Endothelial cell of umbilical vein (primary cell): ENCODE measurements around the gene PTGDS.

ENCODE experiments used
- MYC ChIP-seq: IDR thresholded peaks from one replicate; pipeline ENCODE4 v1.6.1; 2011; ENCODE audit warnings: mild to moderate bottlenecking, low read depth, low read length
- POLR2A ChIP-seq: IDR thresholded peaks from 2 replicates; pipeline ENCODE4 v1.6.1; 2012; ENCODE audit warnings: low read depth, mild to moderate bottlenecking, control low read depth, low read length
- TF ChIP-seq, protein P1 (sequence below), 2 donors: IDR thresholded peaks; 1 replicate in 1 of 2; 2 replicates in 1 of 2; pipeline ENCODE4 v1.5.1; 2011; ENCODE audit warnings: low read length in 2 of 2, mild to moderate bottlenecking in 2 of 2, moderate library complexity in 2 of 2, control low read depth in 1 of 2, inconsistent platforms in 1 of 2, low read depth in 1 of 2; ENCODE audit not compliant: insufficient read depth in 1 of 2; ENCODE audit errors: extremely low read depth in 1 of 2
- TF ChIP-seq, protein P2 (sequence below): IDR thresholded peaks from 2 replicates; pipeline ENCODE4 v1.6.1; 2011; ENCODE audit not compliant: insufficient read depth, insufficient read length

DNA sequence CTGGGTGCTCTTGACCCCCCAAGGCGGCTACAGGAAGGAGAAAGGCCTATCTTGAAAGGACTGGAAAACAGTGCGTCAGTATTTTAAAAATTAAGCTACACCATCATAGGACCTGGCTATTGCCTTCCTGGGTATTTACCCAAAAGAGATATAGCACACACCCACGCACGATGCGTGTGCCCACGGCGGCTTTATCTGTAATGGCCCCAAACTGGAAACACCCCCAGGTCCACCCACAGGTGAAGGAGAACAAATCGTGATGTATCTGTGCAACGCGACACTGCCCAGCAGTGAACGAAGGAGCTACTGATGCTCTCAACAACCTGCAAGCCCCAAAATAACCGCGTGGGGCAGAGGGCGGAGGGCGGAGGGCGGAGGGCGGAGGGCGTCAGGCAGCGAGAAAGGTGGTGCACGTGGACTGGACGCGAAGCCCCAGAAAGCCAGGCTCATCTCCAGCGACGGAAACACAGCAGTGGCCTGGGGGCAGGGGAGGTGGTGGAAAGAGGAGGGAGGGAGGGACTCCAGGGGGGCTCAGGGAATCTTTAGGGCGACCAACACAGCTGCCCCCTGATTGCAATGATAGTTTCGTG lies 12.4 kb upstream of the PTGDS start:
- TF ChIP-seq, protein P1, sequence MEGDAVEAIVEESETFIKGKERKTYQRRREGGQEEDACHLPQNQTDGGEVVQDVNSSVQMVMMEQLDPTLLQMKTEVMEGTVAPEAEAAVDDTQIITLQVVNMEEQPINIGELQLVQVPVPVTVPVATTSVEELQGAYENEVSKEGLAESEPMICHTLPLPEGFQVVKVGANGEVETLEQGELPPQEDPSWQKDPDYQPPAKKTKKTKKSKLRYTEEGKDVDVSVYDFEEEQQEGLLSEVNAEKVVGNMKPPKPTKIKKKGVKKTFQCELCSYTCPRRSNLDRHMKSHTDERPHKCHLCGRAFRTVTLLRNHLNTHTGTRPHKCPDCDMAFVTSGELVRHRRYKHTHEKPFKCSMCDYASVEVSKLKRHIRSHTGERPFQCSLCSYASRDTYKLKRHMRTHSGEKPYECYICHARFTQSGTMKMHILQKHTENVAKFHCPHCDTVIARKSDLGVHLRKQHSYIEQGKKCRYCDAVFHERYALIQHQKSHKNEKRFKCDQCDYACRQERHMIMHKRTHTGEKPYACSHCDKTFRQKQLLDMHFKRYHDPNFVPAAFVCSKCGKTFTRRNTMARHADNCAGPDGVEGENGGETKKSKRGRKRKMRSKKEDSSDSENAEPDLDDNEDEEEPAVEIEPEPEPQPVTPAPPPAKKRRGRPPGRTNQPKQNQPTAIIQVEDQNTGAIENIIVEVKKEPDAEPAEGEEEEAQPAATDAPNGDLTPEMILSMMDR (IDR thresholded peaks at IDR 0.05; ENCODE audit: extremely low read depth in 1 of 2, insufficient read depth in 1 of 2, low read depth in 1 of 2, low read length in 2 of 2), result no peak
- no peak for TF ChIP-seq POLR2A
- no peak for TF ChIP-seq MYC
- TF ChIP-seq, protein P2, sequence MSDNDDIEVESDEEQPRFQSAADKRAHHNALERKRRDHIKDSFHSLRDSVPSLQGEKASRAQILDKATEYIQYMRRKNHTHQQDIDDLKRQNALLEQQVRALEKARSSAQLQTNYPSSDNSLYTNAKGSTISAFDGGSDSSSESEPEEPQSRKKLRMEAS, result no peak
